Measurements from ENCODE around the gene S1PR5.

The S1PR5 gene

GRCh38 chr19:10467104-10467706, 50.0 kb downstream of the S1PR5 start:
- DNase-seq (ENCODE audit: low read depth in 2 of 2), result no peak

GRCh38 chr19:10464456-10464855, 52.8 kb downstream of the S1PR5 start:
- DNase-seq (ENCODE audit: low read depth in 2 of 2), result no peak
